ENCODE results near the gene CRKL.

DNA sequence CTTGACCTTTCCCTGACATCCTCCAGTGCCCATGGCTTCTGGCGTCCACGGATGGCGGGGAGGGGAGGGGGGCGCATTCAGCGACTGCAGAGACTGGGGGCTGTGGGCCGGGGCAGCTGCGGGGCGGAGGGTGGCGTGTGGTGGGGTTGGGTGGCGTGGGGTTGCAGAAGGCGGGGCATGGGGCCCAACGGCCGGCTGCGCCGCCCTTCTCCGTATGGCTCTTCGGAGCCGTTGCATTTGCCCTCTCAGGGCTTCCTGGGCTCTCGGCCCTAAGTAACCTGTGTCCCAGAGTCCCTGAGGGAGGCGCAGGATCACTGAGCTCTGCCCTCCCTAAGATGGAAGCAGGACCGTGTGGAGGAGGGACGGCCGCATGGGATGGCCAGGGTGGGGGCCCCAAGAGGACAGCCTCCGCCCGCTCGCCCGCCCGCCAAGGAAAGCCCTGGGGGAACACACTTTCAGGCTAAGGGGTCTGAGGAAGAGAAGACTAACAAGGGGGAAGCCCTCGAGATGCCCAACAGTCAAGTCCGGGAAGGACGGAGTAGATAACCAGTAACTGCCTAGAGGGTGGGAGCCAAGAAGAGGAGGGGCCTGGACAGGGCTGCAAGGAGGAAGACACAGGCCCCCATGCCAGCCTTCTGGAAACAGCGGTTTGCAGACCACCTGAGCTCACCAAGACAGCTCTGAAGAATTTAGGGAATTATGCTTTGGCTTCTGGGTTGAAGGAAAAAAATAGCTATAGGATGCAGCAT lies 40.6 kb downstream of the CRKL start:
- TF ChIP-seq, protein P1, sequence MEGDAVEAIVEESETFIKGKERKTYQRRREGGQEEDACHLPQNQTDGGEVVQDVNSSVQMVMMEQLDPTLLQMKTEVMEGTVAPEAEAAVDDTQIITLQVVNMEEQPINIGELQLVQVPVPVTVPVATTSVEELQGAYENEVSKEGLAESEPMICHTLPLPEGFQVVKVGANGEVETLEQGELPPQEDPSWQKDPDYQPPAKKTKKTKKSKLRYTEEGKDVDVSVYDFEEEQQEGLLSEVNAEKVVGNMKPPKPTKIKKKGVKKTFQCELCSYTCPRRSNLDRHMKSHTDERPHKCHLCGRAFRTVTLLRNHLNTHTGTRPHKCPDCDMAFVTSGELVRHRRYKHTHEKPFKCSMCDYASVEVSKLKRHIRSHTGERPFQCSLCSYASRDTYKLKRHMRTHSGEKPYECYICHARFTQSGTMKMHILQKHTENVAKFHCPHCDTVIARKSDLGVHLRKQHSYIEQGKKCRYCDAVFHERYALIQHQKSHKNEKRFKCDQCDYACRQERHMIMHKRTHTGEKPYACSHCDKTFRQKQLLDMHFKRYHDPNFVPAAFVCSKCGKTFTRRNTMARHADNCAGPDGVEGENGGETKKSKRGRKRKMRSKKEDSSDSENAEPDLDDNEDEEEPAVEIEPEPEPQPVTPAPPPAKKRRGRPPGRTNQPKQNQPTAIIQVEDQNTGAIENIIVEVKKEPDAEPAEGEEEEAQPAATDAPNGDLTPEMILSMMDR (conservative IDR thresholded peaks at IDR 0.05; ENCODE audit: low read length): no peak
- no peak for TF ChIP-seq EZH2phosphoT487 (IDR thresholded peaks at IDR 0.05; ENCODE audit: borderline replicate concordance)

All from Loucy (cell line).